BJ (cell line): ENCODE results near the gene PPP2R2D. TPM values are rescaled to one million over a fixed set of nuclear protein-coding genes. Genes with fewer than 3 reads are reported as not detected.
A peak's percentile ranks its signal among the peaks of the same experiment; 100 is the strongest.

ENCODE experiments used
- CTCF ChIA-PET: fragments of 350-600 bp; formaldehyde crosslinking; extraction: SDS; loops from one replicate; lab custom pipeline; 2021; ENCODE audit warnings: antibody characterized with exemption, inconsistent platforms; lab: Yijun Ruan, JAX
- POLR2A ChIA-PET: fragments of 300-600 bp; sonication (Branson Sonifier 250); formaldehyde crosslinking; extraction: SDS; loops from one replicate; lab custom pipeline; 2021; ENCODE audit warnings: antibody characterized with exemption; lab: Charles Lee
- DNase-seq: peaks from one replicate; pipeline ENCODE4 v3.0.0-alpha.2; 2011; ENCODE audit warnings: low read depth
- H3K27me3 ChIP-seq: 2 replicates; pipeline ENCODE4 v1.6.0; 2011; ENCODE audit warnings: low read length; ENCODE audit not compliant: control insufficient read depth, insufficient read depth
- H3K36me3 ChIP-seq: 2 replicates; pipeline ENCODE4 v1.5.1; 2011; ENCODE audit warnings: low read length; ENCODE audit not compliant: control insufficient read depth, insufficient read depth
- H3K4me3 ChIP-seq: 2 replicates; pipeline ENCODE4 v1.5.1; 2011; ENCODE audit warnings: low read depth, mild to moderate bottlenecking, control low read depth, low read length
- polyA plus RNA-seq: library from polyadenylated mRNA; depleted of rRNA; stranded (reverse); fragments of >200 nt; gene quantifications from 2 replicates; pipeline ENCODE4 v1.2.3, GENCODE V29; 2011
- TF ChIP-seq, protein P1 (sequence below): IDR thresholded peaks from 2 replicates; pipeline ENCODE4 v1.5.1; 2011; ENCODE audit warnings: low read depth, mild to moderate bottlenecking, control low read depth, inconsistent platforms, low read length, moderate library complexity; ENCODE audit not compliant: insufficient read depth

Gene PPP2R2D
- polyA plus RNA-seq, 1 experiment, result 31.2 TPM

DNA sequence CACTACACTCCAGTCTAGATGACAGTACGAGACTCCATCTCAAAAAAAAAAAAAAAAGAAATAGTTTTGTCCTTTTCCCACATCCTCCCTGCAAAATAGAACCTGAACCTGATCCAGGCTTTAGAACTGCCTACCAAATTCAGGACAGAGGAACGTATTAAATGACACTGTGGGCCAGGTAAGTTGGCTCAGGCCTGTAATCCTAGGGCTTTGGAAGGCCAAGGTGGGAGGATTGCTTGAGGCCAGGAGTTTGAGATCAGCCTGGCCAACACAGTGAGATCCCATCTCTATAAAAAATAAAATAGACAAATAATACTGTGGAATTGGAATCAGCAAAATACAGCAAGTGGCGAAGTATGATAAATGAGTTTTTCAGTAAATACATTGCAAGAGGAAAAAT lies 90.9 kb downstream of the PPP2R2D start:
- ChIA-PET POLR2A (no interaction called here), CTCF (no interaction called here)
- H3K4me3 ChIP-seq, result no peak overlapping the region
- H3K27me3 ChIP-seq, result no peaks in the 10 kb centered on the region; the same call in 1 of the 2 replicates
- TF ChIP-seq, protein P1, sequence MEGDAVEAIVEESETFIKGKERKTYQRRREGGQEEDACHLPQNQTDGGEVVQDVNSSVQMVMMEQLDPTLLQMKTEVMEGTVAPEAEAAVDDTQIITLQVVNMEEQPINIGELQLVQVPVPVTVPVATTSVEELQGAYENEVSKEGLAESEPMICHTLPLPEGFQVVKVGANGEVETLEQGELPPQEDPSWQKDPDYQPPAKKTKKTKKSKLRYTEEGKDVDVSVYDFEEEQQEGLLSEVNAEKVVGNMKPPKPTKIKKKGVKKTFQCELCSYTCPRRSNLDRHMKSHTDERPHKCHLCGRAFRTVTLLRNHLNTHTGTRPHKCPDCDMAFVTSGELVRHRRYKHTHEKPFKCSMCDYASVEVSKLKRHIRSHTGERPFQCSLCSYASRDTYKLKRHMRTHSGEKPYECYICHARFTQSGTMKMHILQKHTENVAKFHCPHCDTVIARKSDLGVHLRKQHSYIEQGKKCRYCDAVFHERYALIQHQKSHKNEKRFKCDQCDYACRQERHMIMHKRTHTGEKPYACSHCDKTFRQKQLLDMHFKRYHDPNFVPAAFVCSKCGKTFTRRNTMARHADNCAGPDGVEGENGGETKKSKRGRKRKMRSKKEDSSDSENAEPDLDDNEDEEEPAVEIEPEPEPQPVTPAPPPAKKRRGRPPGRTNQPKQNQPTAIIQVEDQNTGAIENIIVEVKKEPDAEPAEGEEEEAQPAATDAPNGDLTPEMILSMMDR, result no peak
- H3K36me3 ChIP-seq, result no peaks in the 10 kb centered on the region
- no peak for DNase-seq

DNA sequence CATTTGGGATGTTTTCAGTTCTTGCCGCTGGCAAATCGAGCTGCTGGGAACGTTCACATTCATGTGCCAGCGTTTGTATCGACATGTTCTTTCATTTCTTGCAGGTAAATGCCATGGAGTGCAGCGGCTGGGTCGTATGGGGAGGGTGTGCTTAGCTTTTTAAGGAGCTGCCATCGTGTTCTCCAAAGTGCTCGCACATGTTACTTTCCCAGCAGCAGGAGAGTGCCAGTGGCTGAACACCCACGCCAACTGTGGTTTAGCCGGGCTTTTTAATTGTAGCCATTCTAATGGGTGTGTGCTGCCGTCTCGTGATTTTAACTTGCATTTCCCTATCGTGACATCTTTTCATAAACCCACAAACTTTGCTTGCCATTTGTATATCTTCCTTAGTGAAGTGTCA lies 92.5 kb downstream of the PPP2R2D start:
- H3K36me3 ChIP-seq, result no peaks in the 10 kb centered on the region
- ChIA-PET POLR2A (no interaction called here), CTCF (interaction anchor here (1.8 kb wide), 1 partner anchor 30 kb away, joined by 5 read pairs; no protein-coding TSS in a partner anchor)
- DNase-seq, result no peak
- TF ChIP-seq, protein P1, result no peak
- no peaks in the 10 kb centered on the region; the same call in 1 of the 2 replicates for H3K27me3 ChIP-seq
- H3K4me3 ChIP-seq, result no peak overlapping the region

DNA sequence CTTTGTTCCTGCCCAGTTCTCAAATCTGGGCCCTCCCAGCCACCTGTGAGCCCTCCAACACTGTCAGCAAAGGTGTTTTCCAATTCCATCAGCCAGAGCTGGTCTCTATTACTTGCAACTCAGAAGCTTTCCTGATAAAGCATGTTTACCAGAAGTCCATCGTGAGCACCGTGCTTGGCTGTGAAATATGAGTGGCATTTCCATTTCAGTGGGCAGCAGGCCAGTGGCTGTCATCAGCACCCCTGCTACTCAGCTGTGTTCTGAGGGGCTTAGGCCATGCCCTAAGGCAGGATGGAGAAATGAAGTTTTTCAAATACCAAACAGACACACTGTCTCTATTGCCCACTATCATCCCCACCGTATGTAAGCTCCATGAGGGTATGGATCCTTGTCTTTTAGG lies 93.6 kb downstream of the PPP2R2D start:
- Histone ChIP-seq H3K27me3 (no peaks in the 10 kb centered on the region; the same call in 1 of the 2 replicates), H3K4me3 (no peak overlapping the region), H3K36me3 (no peaks in the 10 kb centered on the region)
- POLR2A ChIA-PET, result no interaction called here
- TF ChIP-seq, protein P1, result no peak
- no peak for DNase-seq
- CTCF ChIA-PET, result interaction anchor here (1.8 kb wide), 1 partner anchor 29 kb away, joined by 5 read pairs; no protein-coding TSS in a partner anchor

DNA sequence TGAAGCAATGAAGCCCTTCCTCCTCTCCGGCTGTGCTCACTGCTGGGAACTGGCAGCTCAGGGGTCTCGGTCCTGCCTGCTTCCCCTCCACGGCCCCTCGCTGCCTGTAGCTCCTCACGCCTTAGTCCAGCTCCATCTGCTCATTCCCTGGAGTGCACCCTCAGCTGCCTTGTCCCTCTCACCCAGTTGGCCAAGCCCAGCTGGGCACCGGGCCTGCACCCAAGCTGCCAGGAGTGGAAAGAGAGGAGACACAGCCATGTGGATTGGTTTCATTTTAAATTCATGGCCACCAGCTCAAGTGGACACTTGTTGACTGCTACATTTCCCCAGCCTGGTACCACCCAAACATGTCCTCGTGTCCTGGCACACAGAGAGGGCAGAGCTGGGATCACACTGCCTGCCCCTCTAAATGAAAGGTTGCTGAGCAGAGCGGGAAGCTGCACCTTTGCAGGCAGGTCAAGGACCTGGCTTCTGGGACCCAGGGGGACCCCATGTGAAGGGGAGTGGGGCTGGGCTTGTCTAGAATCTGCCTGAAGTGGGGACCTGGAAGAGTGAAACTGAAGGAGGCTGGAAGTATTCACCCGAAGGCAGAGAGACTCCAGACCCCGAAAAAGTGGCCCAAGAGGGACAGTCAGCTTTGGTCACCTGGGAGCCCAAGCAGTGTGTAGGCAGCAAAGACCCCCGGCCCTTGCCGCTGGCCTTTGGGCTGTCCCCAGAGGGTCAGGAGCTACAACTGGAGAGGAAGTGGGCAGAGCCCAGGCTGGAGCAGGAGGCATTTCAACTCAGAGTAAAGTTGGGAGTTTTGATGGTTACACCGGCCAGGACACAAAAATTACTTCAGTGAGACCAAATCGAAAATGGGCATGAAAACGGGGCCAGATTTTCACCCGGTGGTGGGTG lies 95.9 kb downstream of the PPP2R2D start:
- ChIA-PET CTCF (interaction anchor here (0.5 to 1.7 kb wide), 3 partner anchors 12 to 26 kb away, joined by 3 to 6 read pairs (median 3); no protein-coding TSS in a partner anchor), POLR2A (no interaction called here)
- Histone ChIP-seq H3K4me3 (no peak overlapping the region), H3K36me3 (no peaks in the 10 kb centered on the region), H3K27me3 (no peaks in the 10 kb centered on the region; the same call in 1 of the 2 replicates)
- no peak for DNase-seq
- TF ChIP-seq, protein P1, result no peak

DNA sequence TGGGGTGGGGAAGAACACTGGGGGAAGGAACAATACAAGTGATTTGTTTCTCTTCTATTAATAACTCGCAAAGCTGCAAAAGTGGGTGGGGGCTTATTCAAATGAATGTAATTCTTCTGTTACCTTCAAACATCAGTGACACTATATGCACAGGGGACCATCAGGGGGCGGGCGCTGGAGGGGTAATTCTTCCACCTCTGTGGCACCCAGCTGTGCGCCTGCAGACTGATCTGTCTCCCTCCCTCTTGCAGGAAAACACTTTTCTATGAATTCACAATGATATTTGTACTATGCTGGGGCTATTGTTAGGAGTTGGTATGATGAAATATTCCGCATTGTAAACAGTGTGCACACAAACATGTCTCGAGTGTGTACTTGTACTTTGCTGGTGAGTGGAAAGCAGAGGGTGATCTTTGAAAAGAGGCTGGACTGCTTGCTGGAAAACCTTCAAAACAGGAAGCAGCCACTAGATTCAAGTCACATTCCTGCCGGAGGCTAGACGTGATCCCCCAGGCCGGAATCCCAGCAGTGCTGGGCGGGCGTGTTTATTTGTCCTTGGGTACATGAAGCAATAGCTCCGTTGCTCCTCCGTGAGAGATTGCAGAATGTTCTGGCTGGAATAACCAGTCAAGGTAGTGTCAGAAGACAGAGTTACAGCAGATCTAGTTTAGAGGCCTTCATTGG lies 96.7 kb downstream of the PPP2R2D start:
- no peak overlapping the region for H3K4me3 ChIP-seq
- H3K36me3 ChIP-seq, result no peaks in the 10 kb centered on the region
- ChIA-PET POLR2A (no interaction called here), CTCF (interaction anchor here (1.2 to 1.7 kb wide), 3 partner anchors 11 to 25 kb away, joined by 3 to 6 read pairs (median 3); no protein-coding TSS in a partner anchor)
- peak; percentile 71 for DNase-seq
- no peaks in the 10 kb centered on the region; the same call in none of the 2 replicates for H3K27me3 ChIP-seq
- TF ChIP-seq, protein P1, result no peak
